ENCODE data around the gene RPS6KB1. TPM values are rescaled to one million over a fixed set of nuclear protein-coding genes. Genes with fewer than 3 reads are reported as not detected.
A peak's percentile ranks its signal among the peaks of the same experiment; 100 is the strongest.

RPS6KB1 gene
- total RNA-seq, result 10 to 100 TPM; 30.6 to 55.0 TPM

DNA sequence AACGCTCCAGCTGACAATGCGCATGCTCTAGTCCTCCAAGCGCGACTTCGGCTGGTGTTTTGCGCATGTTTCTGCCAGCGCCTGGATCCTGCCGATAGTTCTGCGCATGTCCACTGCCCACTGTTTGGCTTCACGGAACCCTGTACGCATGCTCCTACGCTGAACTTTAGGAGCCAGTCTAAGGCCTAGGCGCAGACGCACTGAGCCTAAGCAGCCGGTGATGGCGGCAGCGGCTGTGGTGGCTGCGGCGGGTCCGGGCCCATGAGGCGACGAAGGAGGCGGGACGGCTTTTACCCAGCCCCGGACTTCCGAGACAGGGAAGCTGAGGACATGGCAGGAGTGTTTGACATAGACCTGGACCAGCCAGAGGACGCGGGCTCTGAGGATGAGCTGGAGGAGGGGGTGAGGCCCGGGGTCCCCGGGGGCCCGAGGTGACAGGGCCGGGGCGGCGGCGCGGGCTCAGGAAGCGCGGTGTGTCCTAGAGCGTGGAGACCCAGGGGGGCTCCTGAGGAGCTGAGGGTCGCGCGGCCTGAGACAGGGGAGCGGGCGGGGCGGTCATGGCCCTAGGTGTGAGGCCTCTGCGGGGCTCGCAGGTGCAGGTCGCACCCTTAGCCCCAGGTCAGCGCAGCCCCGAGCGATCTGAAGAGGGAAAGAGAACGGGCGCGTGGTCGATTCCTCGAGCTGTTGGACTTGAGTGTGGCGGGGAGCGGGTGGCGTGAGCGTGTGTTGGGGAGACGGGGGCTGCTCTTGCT, at the start of gene RPS6KB1, which contains the start of gene TUBD1:
TSS of gene RPS6KB1 (plus strand) at position 198 of the 752 bp plus-strand sequence. CDS start at position 262, 64 bp downstream.
TSS of gene TUBD1 (minus strand) at position 20 of the 752 bp plus-strand sequence. CDS start 1,941 bp downstream, outside the sequence.
- Histone ChIP-seq H3K27ac (peak within 1 kb of the TSS; percentile 86 to 95 (median 88)), H3K36me3 (replicated peaks in 1 of 2; ENCODE audit: insufficient read depth in 1 of 2, low read depth in 2 of 2) (no peaks in the 10 kb centered on the region), H3K9me3 (no peaks in the 10 kb centered on the region), H3K27me3 (no peaks in the 10 kb centered on the region), H3K4me1 (peaks cover 41% of the 10 kb centered on the region), H3K4me3 (peak within 1 kb of the TSS; percentile 93 to 97)
- ATAC-seq (peak; percentile 97), DNase-seq (peak; percentile 98 to 99 (median 98))
- TF ChIP-seq POLR2A (IDR thresholded peaks at IDR 0.05), result peak; percentile 88 to 97 (median 97)
- TF ChIP-seq, protein P1, sequence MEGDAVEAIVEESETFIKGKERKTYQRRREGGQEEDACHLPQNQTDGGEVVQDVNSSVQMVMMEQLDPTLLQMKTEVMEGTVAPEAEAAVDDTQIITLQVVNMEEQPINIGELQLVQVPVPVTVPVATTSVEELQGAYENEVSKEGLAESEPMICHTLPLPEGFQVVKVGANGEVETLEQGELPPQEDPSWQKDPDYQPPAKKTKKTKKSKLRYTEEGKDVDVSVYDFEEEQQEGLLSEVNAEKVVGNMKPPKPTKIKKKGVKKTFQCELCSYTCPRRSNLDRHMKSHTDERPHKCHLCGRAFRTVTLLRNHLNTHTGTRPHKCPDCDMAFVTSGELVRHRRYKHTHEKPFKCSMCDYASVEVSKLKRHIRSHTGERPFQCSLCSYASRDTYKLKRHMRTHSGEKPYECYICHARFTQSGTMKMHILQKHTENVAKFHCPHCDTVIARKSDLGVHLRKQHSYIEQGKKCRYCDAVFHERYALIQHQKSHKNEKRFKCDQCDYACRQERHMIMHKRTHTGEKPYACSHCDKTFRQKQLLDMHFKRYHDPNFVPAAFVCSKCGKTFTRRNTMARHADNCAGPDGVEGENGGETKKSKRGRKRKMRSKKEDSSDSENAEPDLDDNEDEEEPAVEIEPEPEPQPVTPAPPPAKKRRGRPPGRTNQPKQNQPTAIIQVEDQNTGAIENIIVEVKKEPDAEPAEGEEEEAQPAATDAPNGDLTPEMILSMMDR (IDR thresholded peaks at IDR 0.05), result peak in 1 of 7 experiments; percentile 0
- 0% methylated on average over 18 to 61 of the region's 61 CpGs for WGBS, 2 donors
- intact Hi-C loops (cut with DNase I), result no loop called here

DNA sequence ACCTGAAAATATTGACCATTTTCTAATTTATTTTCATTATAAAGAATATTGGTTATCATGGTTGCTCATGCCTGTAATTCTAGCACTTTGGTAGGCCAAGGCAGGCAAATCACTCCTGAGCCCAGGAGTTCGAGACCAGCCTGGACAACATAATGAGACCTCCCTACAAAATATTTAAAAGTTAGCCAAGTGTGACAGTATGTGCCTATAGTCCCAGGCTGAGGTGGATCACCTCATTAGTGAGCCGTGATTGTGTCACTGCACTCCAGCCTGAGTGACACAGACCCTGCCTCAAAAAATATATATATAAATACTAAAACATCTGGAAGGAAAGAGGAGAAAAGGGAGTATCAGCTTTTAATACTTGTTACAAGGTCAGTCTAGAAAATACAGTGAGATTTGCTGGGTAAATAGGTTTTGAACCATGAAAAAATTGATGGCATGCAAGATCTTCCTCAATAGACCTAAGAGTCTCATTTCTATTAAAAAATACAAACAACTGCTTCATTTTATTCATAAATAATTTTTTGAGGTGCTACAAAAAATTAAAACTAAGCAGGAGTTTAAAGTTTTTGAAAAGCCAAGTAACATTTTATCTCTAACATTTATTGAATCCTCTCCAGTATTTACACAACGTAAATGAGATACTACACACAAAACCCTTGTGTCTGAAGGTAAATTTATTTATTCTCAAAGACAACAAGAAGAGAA, 47.9 kb upstream of the RPS6KB1 start:
- ATAC-seq, result no peak
- TF ChIP-seq, protein P1 (IDR thresholded peaks at IDR 0.05), result no peak
- peak in 1 of 3 donors; percentile 21 for TF ChIP-seq POLR2A (IDR thresholded peaks at IDR 0.05)
- DNase-seq, result no peak
- H3K4me3 ChIP-seq, result no peak overlapping the region
- 40 to 55% methylated on average over 3 of the region's 3 CpGs for WGBS, 2 donors
- H3K27ac ChIP-seq, result peak overlapping the region; percentile 84 to 100 (median 96)
- no peaks in the 10 kb centered on the region for H3K36me3 ChIP-seq (replicated peaks in 1 of 2; ENCODE audit: insufficient read depth in 1 of 2, low read depth in 2 of 2)
- no peaks in the 10 kb centered on the region for H3K9me3 ChIP-seq
- intact Hi-C loops (cut with DNase I), result no loop called here
- H3K4me1 ChIP-seq, result peaks cover 90% of the 10 kb centered on the region
- no peaks in the 10 kb centered on the region for H3K27me3 ChIP-seq

DNA sequence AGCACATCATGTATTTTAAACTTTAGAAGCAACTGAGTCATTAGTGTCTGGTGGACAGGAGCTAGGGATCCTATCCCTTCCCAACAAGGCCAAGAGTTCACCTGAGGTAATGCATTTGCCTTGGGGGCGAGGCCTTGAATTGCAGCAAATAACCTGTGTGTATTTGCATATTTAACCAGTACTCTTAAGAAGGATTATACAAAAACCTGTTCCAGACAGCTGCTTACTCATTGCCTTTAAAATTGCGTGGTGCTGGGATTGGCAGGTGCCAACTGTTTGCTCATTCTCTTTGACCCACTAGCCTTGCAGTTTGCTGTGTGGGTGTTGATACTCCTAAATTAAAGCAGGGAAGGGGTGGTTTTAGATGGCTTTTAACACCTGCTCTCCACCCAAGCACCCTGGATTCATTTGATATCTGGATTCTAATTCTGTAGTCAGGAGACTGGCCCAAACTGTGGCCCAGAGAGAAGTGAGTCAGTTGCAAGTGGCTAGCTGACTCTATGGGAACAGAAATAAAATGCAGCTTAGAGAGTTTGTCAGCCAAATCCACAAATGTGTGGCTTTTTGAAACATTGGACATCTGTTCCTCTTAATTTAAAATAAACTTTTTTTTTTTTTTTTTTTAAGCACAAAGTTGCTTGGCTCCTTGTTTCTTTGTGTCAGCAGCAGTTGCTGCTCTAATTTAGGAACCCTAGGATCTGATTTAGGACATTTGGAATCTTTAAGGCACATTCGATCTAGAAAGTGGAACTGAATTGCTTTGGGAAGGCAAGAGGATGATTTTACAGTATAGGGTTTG, 47.1 kb upstream of the RPS6KB1 start:
- H3K4me1 ChIP-seq, result peaks cover 87% of the 10 kb centered on the region
- H3K9me3 ChIP-seq, result no peaks in the 10 kb centered on the region
- peak; percentile 30 for ATAC-seq
- no peaks in the 10 kb centered on the region for H3K36me3 ChIP-seq (replicated peaks in 1 of 2; ENCODE audit: insufficient read depth in 1 of 2, low read depth in 2 of 2)
- no peaks in the 10 kb centered on the region for H3K27me3 ChIP-seq
- H3K27ac ChIP-seq, result peak overlapping the region; percentile 95 to 100 (median 96)
- DNase-seq, result peak; percentile 62 to 80 (median 68)
- H3K4me3 ChIP-seq, result no peak overlapping the region
- peak in 2 of 3 donors; percentile 42 to 43 for TF ChIP-seq POLR2A (IDR thresholded peaks at IDR 0.05)
- TF ChIP-seq, protein P1 (IDR thresholded peaks at IDR 0.05), result peak in 2 of 7 experiments; percentile 6 to 13
- whole genome bisulfite sequencing, 2 donors, result 7 to 8% methylated on average over 3 of the region's 3 CpGs
- intact Hi-C loops (cut with DNase I), result no loop called here

DNA sequence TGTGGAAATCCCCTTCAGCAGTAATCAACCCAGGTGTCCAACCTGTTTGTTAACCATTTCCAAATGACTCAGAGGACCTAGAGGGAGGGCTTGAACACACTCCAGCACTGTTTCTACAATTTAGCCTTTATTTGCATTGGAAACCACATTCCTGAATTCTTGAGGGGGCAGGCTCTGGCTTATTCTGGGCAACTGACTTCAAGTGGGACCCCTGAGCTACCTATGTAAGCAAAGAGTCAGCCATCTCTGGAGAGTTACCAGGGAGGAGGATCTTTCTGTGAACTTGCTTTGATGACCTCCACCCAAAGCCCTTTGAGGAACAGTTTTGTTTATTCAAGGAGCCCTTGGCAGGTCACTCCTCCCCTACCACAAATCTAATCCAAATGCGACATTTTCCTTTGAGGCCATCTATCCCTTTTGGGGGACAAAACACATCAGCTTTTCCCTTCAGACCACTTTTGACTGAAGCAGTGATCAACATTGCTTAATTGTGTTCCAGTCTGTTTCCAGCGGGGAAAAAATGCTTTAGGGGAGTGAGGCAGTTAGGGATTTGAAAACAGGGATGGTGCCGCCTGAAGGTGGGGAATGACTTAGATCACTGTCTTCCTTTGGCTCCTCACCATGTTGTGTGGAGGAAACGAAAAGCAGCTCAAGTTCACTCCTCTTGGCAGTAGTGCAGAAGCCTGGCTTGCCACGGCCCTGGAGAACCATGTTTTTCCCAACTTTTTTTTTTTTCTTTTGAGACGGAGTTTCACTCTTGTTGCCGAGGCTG, 46.3 kb upstream of the RPS6KB1 start:
- Histone ChIP-seq H3K9me3 (no peaks in the 10 kb centered on the region), H3K4me3 (no peak overlapping the region), H3K36me3 (replicated peaks in 1 of 2; ENCODE audit: insufficient read depth in 1 of 2, low read depth in 2 of 2) (no peaks in the 10 kb centered on the region), H3K4me1 (peaks cover 88% of the 10 kb centered on the region), H3K27me3 (no peaks in the 10 kb centered on the region), H3K27ac (peak overlapping the region; percentile 95 to 100 (median 96))
- 14 to 25% methylated on average over 7 of the region's 7 CpGs for WGBS, 2 donors
- intact Hi-C loops (cut with DNase I), result no loop called here
- ATAC-seq (peak; percentile 62), DNase-seq (peak in 3 of 4 donors; percentile 50 to 76 (median 64))
- TF ChIP-seq, protein P1 (IDR thresholded peaks at IDR 0.05), result no peak
- peak in 1 of 3 donors; percentile 45 for TF ChIP-seq POLR2A (IDR thresholded peaks at IDR 0.05)

All from body of pancreas (tissue), 4 donors.